Upper lobe of left lung (tissue), 6 donors: ENCODE results near the gene MEPE. TPM values are rescaled to one million over a fixed set of nuclear protein-coding genes. Genes with fewer than 3 reads are reported as not detected.

ENCODE experiments used
- ATAC-seq, 2 donors: fragments of 200-7000 bp; cut with Tn5 transposase; one replicate each; pipeline ENCODE4 v1.9.1; 2022; ENCODE audit warnings: mild to moderate bottlenecking in 2 of 2, moderate library complexity in 2 of 2; ENCODE audit not compliant: low FRiP score in 2 of 2
- DNase-seq, 2 donors: peaks; one replicate each; pipeline ENCODE4 v3.0.0-alpha.2; 2019 to 2020
- H3K27ac ChIP-seq, 4 donors: fragments of 200-600 bp; sonication (generic); one replicate each; pipeline ENCODE4 v1.5.1; 2016 to 2019
- H3K27me3 ChIP-seq, 4 donors: fragments of 200-600 bp; sonication (generic); one replicate each; pipeline ENCODE4 v1.5.1; 2017 to 2019
- H3K36me3 ChIP-seq, 4 donors: fragments of 200-600 bp; sonication (generic); one replicate each; pipeline ENCODE4 v1.5.1; 2016 to 2019
- H3K4me1 ChIP-seq, 4 donors: fragments of 200-600 bp; sonication (generic); one replicate each; pipeline ENCODE4 v1.5.1; 2018 to 2019
- H3K4me3 ChIP-seq, 4 donors: fragments of 200-600 bp; sonication (generic); one replicate each; pipeline ENCODE4 v1.5.1; 2017 to 2019; ENCODE audit warnings: mild to moderate bottlenecking in 2 of 4, moderate library complexity in 1 of 4
- H3K9me3 ChIP-seq, 4 donors: fragments of 200-600 bp; sonication (generic); one replicate each; pipeline ENCODE4 v1.5.1; 2018 to 2019
- EP300 ChIP-seq, 4 donors: sonication (generic); formaldehyde crosslinking; IDR thresholded peaks; one replicate each; pipeline ENCODE4 v1.5.1; 2017; ENCODE audit warnings: antibody characterized with exemption in 4 of 4, control low read depth in 2 of 4
- POLR2A ChIP-seq, 4 donors: fragments of 450-650 bp; IDR thresholded peaks; one replicate each; pipeline ENCODE4 v1.5.1; 2016 to 2017; ENCODE audit warnings: antibody characterized with exemption in 4 of 4, mild to moderate bottlenecking in 2 of 4
- POLR2AphosphoS5 ChIP-seq, 2 donors: sonication (generic); formaldehyde crosslinking; IDR thresholded peaks; one replicate each; pipeline ENCODE4 v1.5.1; 2017; ENCODE audit warnings: antibody characterized with exemption in 2 of 2
- WGBS, 2 donors: methylation state at CpG; one replicate each; pipeline ENCODE4 v1.1.5; 2017 to 2018; 5-methylcytosine and 5-hydroxymethylcytosine counted together
- total RNA-seq, 6 donors: library from RNA; depleted of rRNA in 4 of 6; stranded (reverse); fragments of >200 nt in 4 of 6; gene quantifications; one replicate each; pipeline versions ENCODE4 v1.1.0 to v1.2.1, GENCODE V29; 2016 to 2021
- TF ChIP-seq, protein P1 (sequence below), 6 experiments: fragments of 450-650 bp in 4 of 6; fragments of 200-600 bp in 2 of 6; sonication (generic) in 2 of 6; IDR thresholded peaks; one replicate each; pipeline ENCODE4 v1.5.1; 2016 to 2019; ENCODE audit warnings: antibody characterized with exemption in 6 of 6
- donor health status: DM: no; HTN: no; CAD: no; lungs with moderate emphysema.
- donor health status: DM: no; HTN: yes; CAD: no; lungs with severe emphysema.

MEPE gene
- total RNA-seq, 6 donors from 2014 or later: not detected

DNA sequence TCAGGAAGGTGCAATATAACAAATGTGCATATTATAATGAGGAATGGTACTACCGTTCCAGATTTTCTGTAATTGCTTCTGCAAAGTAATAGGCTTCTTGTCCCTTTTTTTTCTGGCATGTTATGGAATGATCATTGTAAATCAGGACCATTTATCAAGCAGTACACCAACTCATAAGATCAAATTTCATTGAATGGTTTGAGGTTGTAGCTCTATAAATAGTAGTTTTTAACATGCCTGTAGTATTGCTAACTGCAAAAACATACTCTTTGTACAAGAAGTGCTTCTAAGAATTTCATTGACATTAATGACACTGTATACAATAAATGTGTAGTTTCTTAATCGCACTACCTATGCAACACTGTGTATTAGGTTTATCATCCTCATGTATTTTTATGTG is 20.8 kb upstream of the MEPE start:
- Histone ChIP-seq H3K4me1 (no peaks in the 10 kb centered on the region), H3K4me3 (no peak overlapping the region), H3K27ac (no peak overlapping the region), H3K27me3 (no peaks in the 10 kb centered on the region), H3K36me3 (no peaks in the 10 kb centered on the region), H3K9me3 (no peaks in the 10 kb centered on the region)
- DNase-seq: no peak
- TF ChIP-seq, protein P1, sequence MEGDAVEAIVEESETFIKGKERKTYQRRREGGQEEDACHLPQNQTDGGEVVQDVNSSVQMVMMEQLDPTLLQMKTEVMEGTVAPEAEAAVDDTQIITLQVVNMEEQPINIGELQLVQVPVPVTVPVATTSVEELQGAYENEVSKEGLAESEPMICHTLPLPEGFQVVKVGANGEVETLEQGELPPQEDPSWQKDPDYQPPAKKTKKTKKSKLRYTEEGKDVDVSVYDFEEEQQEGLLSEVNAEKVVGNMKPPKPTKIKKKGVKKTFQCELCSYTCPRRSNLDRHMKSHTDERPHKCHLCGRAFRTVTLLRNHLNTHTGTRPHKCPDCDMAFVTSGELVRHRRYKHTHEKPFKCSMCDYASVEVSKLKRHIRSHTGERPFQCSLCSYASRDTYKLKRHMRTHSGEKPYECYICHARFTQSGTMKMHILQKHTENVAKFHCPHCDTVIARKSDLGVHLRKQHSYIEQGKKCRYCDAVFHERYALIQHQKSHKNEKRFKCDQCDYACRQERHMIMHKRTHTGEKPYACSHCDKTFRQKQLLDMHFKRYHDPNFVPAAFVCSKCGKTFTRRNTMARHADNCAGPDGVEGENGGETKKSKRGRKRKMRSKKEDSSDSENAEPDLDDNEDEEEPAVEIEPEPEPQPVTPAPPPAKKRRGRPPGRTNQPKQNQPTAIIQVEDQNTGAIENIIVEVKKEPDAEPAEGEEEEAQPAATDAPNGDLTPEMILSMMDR (IDR thresholded peaks at IDR 0.05): no peak
- no peak for TF ChIP-seq POLR2A (IDR thresholded peaks at IDR 0.05)
- no peak for TF ChIP-seq POLR2AphosphoS5 (IDR thresholded peaks at IDR 0.05)
- no peak for TF ChIP-seq EP300 (IDR thresholded peaks at IDR 0.05)
- 86 to 92% methylated on average over 2 of the region's 2 CpGs for WGBS, 2 donors
- ATAC-seq: no peak

DNA sequence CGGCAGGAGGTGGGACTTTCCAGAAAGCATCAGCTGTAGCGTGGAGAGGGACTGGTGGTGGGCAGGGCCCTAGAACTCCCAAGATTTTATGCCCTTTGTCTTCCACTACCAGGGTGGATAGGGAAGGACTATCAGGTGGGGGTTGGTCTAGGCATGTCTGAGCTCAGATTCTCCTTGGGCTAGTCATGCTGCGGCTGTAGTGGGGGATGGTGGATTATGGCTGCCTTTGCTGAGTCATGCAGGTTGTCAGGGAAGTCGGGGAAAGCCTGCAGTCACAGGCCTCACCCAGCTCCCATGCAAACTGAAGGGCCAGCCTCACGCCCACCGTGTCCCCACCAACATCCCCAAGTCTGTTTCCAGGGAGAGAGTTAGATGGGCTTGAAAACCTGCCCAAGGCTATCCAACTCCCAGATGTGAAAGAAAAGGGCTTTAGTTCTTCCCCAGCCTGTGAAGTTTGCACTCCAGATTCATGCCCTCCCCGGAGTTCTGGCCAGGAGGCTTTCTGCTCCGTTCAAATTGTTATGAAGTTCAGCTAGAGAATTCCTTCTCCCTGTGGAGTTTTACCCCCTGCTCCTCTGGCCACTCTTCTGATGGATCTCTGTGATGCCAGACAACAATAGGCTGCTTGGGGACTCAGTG is 13.4 kb upstream of the MEPE start:
- DNase-seq (no peak), ATAC-seq (no peak)
- Histone ChIP-seq H3K36me3 (no peaks in the 10 kb centered on the region), H3K27me3 (no peaks in the 10 kb centered on the region), H3K4me3 (no peak overlapping the region), H3K4me1 (no peaks in the 10 kb centered on the region), H3K9me3 (no peaks in the 10 kb centered on the region), H3K27ac (no peak overlapping the region)
- TF ChIP-seq, protein P1 (IDR thresholded peaks at IDR 0.05): no peak
- TF ChIP-seq EP300 (IDR thresholded peaks at IDR 0.05): no peak
- TF ChIP-seq POLR2AphosphoS5 (IDR thresholded peaks at IDR 0.05): no peak
- TF ChIP-seq POLR2A (IDR thresholded peaks at IDR 0.05): no peak
- WGBS, 2 donors: 82 to 86% methylated on average over 7 to 8 of the region's 8 CpGs

DNA sequence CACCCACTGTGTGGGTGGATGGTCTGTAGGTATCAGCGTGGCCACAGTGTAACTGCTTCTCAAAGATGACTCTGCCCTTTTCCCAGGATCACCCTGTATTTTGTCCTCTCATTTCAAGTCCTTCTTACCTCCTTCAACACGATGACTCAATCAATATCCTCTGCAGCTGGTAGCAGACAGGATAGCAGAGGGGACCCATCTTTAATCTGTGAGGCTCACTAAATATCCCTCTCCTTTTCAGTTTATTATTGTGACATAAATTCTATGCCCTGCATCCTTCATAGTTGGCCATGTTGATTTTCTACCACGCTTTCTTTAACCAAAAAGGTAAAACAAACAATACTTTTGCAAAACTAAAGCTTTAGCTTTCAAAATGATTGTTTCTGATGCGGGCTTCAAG is 9.6 kb upstream of the MEPE start:
- no peak for ATAC-seq
- Histone ChIP-seq H3K9me3 (no peaks in the 10 kb centered on the region), H3K4me1 (no peaks in the 10 kb centered on the region), H3K36me3 (no peaks in the 10 kb centered on the region), H3K27ac (no peak overlapping the region), H3K4me3 (no peak overlapping the region), H3K27me3 (no peaks in the 10 kb centered on the region)
- WGBS, 2 donors: 69% methylated on average over 4 of the region's 4 CpGs
- no peak for DNase-seq
- TF ChIP-seq, protein P1 (IDR thresholded peaks at IDR 0.05): no peak
- no peak for TF ChIP-seq POLR2AphosphoS5 (IDR thresholded peaks at IDR 0.05)
- TF ChIP-seq EP300 (IDR thresholded peaks at IDR 0.05): no peak
- TF ChIP-seq POLR2A (IDR thresholded peaks at IDR 0.05): no peak

DNA sequence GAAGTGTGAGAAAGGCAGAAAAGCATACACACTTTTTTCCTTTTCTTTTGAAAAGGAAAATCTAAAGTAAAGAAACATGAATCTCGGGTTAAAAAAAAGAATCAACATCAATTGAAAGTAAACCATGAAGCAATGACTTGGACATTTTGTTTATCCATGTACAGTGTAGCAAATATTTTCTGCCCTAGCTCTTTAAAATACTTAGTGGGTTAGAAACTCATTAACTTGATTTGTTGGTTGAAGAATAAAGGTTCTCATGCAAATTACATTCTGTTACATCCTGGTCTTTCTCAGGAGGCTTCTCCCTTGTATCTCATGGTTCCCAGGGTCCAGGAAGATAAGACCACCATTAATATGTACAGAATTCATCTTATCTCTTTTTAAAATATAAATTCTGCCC is 9.0 kb upstream of the MEPE start:
- ATAC-seq (no peak), DNase-seq (no peak)
- no peaks in the 10 kb centered on the region for H3K4me1 ChIP-seq
- H3K27me3 ChIP-seq: no peaks in the 10 kb centered on the region
- no peak for TF ChIP-seq EP300 (IDR thresholded peaks at IDR 0.05)
- TF ChIP-seq, protein P1 (IDR thresholded peaks at IDR 0.05): no peak
- TF ChIP-seq POLR2AphosphoS5 (IDR thresholded peaks at IDR 0.05): no peak
- no peak for TF ChIP-seq POLR2A (IDR thresholded peaks at IDR 0.05)
- H3K36me3 ChIP-seq: no peaks in the 10 kb centered on the region
- H3K4me3 ChIP-seq: no peak overlapping the region
- 46 to 53% methylated on average over 1 of the region's 1 CpG for WGBS, 2 donors
- no peaks in the 10 kb centered on the region for H3K9me3 ChIP-seq
- no peak overlapping the region for H3K27ac ChIP-seq

DNA sequence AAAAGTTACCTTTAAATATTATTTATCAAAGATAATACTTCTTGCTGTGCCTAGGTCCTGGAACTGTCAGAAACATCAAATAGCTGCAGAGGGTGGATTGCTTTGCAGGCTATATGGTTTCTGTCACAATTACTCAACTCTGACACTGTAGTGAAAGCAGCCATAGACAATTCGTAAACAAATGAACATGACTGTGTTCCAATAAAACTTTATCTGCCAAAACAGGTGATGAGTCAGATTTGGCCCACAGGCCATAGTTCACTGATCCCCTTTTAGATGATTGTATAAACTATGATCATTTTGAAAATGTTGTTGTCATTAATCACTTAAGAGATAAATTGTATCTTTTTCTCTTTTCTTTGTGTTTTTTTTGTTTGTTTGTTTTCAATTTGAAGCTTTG is 8.4 kb upstream of the MEPE start:
- Histone ChIP-seq H3K36me3 (no peaks in the 10 kb centered on the region), H3K4me1 (no peaks in the 10 kb centered on the region), H3K9me3 (no peaks in the 10 kb centered on the region), H3K27ac (no peak overlapping the region), H3K27me3 (no peaks in the 10 kb centered on the region), H3K4me3 (no peak overlapping the region)
- ATAC-seq (no peak), DNase-seq (no peak)
- WGBS, 2 donors: 76 to 86% methylated on average over 1 of the region's 1 CpG
- no peak for TF ChIP-seq POLR2A (IDR thresholded peaks at IDR 0.05)
- TF ChIP-seq, protein P1 (IDR thresholded peaks at IDR 0.05): no peak
- no peak for TF ChIP-seq EP300 (IDR thresholded peaks at IDR 0.05)
- TF ChIP-seq POLR2AphosphoS5 (IDR thresholded peaks at IDR 0.05): no peak
